Caco-2 (cell line): ENCODE measurements around the gene MOSPD3. TPM values are rescaled to one million over a fixed set of nuclear protein-coding genes. Genes with fewer than 3 reads are reported as not detected.
A peak's percentile ranks its signal among the peaks of the same experiment; 100 is the strongest.

Experiments used
- BruUV-seq: library from RNA; stranded (reverse); fragments of 400-500 nt; replicated peaks from 2 replicates; lab custom pipeline; 2021; lab: Mats Ljungman, UMichigan
- CTCF ChIA-PET: fragments of 300-600 bp; sonication (Branson Sonifier 250); formaldehyde crosslinking; loops from one replicate; lab custom pipeline; 2022; ENCODE audit warnings: antibody characterized with exemption; lab: Charles Lee
- POLR2A ChIA-PET: fragments of 300-600 bp; sonication (Branson Sonifier 250); formaldehyde crosslinking; loops from one replicate; lab custom pipeline; 2022; ENCODE audit warnings: antibody characterized with exemption; lab: Charles Lee
- DNase-seq, 2 experiments: peaks; one replicate each; pipeline versions ENCODE4 v3.0.0 to v3.0.0-alpha.2; 2020 to 2022
- H3K27me3 ChIP-seq: replicated peaks from 2 replicates; pipeline ENCODE4 v1.6.0; 2011; ENCODE audit warnings: low read length; ENCODE audit not compliant: control insufficient read depth, insufficient read depth
- H3K36me3 ChIP-seq: 2 replicates; pipeline ENCODE4 v1.5.1; 2011; ENCODE audit warnings: low read length; ENCODE audit not compliant: control insufficient read depth, insufficient read depth
- H3K4me1 ChIP-seq: fragments of 250-450 bp; sonication (Bioruptor Pico); 2 replicates; pipeline ENCODE4 v1.5.1; 2020; ENCODE audit warnings: mild to moderate bottlenecking
- H3K4me3 ChIP-seq: 2 replicates; pipeline ENCODE4 v1.5.1; 2011; ENCODE audit warnings: low read depth, mild to moderate bottlenecking, control low read depth, low read length
- H3K9me3 ChIP-seq: fragments of 250-450 bp; sonication (Bioruptor Pico); 2 replicates; pipeline ENCODE4 v1.5.1; 2020; ENCODE audit warnings: mild to moderate bottlenecking, moderate library complexity
- H3K27ac Mint-ChIP-seq: one replicate; pipeline ENCODE4 v1.8.0; 2022; ENCODE audit warnings: mixed read lengths; ENCODE audit not compliant: unreplicated experiment
- H3K27me3 Mint-ChIP-seq: one replicate; pipeline ENCODE4 v1.8.0; 2022; ENCODE audit warnings: mixed read lengths; ENCODE audit not compliant: insufficient read depth, unreplicated experiment
- H3K36me3 Mint-ChIP-seq: one replicate; pipeline ENCODE4 v1.8.0; 2022; ENCODE audit warnings: mild to moderate bottlenecking, mixed read lengths; ENCODE audit not compliant: insufficient read depth, unreplicated experiment
- H3K4me1 Mint-ChIP-seq: one replicate; pipeline ENCODE4 v1.8.0; 2022; ENCODE audit warnings: low read depth, mixed read lengths; ENCODE audit not compliant: unreplicated experiment
- H3K4me3 Mint-ChIP-seq: one replicate; pipeline ENCODE4 v1.8.0; 2022; ENCODE audit warnings: mild to moderate bottlenecking, moderate library complexity, mixed read lengths; ENCODE audit not compliant: unreplicated experiment
- H3K9me3 Mint-ChIP-seq: one replicate; pipeline ENCODE4 v1.8.0; 2022; ENCODE audit warnings: mixed read lengths; ENCODE audit not compliant: unreplicated experiment
- intact Hi-C: fragments of 100-400 bp; cut with micrococcal nuclease; formaldehyde crosslinking; loops from one replicate; pipeline ENCODE4 v1.10.0; 2022; ENCODE audit not compliant: unreplicated experiment
- total RNA-seq: library from RNA; stranded (reverse); gene quantifications from 2 replicates; pipeline ENCODE4 v1.2.3, GENCODE V29; 2022
- TF ChIP-seq, protein P1 (sequence below), 2 experiments: fragments of 200-600 bp in 1 of 2; IDR thresholded peaks; 1 replicate in 1 of 2; 2 replicates in 1 of 2; pipeline versions ENCODE4 v1.5.1 to v1.8.0; 2011 to 2022; ENCODE audit warnings: antibody characterized with exemption in 1 of 2, control low read depth in 1 of 2, inconsistent platforms in 1 of 2, low read depth in 1 of 2, low read length in 1 of 2, mild to moderate bottlenecking in 1 of 2, moderate library complexity in 1 of 2; ENCODE audit not compliant: insufficient read depth in 1 of 2, severe bottlenecking in 1 of 2, unreplicated experiment in 1 of 2

Gene MOSPD3
- total RNA-seq, 1 experiment from 2014 or later: 24.7 TPM

DNA sequence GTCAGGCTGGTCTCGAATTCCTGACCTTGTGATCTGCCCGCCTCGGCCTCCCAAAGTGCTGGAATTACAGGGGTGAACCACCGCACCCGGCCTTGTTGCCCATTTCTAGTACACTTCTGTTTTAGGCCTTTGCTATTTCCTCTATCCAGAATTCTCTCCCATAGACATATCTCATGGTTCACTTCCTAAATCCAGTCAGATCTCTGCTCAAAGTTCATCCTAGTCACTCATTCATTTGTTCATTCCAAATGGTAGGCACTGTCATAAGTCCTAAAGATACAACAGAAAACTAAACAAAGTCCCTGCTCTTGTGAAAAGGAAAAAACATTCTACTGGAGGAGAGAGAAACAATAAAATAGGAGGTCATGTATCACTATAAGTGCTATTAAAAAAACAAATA, 2.4 kb upstream of the MOSPD3 start:
- H3K4me1 ChIP-seq: peaks cover 10% of the 10 kb centered on the region; the same call in 1 of the 2 replicates
- no peak overlapping the region for H3K4me3 ChIP-seq
- TF ChIP-seq, protein P1, sequence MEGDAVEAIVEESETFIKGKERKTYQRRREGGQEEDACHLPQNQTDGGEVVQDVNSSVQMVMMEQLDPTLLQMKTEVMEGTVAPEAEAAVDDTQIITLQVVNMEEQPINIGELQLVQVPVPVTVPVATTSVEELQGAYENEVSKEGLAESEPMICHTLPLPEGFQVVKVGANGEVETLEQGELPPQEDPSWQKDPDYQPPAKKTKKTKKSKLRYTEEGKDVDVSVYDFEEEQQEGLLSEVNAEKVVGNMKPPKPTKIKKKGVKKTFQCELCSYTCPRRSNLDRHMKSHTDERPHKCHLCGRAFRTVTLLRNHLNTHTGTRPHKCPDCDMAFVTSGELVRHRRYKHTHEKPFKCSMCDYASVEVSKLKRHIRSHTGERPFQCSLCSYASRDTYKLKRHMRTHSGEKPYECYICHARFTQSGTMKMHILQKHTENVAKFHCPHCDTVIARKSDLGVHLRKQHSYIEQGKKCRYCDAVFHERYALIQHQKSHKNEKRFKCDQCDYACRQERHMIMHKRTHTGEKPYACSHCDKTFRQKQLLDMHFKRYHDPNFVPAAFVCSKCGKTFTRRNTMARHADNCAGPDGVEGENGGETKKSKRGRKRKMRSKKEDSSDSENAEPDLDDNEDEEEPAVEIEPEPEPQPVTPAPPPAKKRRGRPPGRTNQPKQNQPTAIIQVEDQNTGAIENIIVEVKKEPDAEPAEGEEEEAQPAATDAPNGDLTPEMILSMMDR (IDR thresholded peaks at IDR 0.05; ENCODE audit: insufficient read depth in 1 of 2, low read depth in 1 of 2, low read length in 1 of 2, severe bottlenecking in 1 of 2, unreplicated experiment in 1 of 2): no peak
- H3K9me3 ChIP-seq: no peaks in the 10 kb centered on the region
- Mint-ChIP-seq H3K4me1 (no peaks in the 10 kb centered on the region), H3K36me3 (peaks cover 30% of the 10 kb centered on the region), H3K27ac (no peak overlapping the region), H3K4me3 (peak overlapping the region; percentile 86), H3K9me3 (no peaks in the 10 kb centered on the region), H3K27me3 (no peaks in the 10 kb centered on the region)
- no peak for DNase-seq
- intact Hi-C loops: no loop called here
- BruUV-seq: no TSS peak
- no peaks in the 10 kb centered on the region for H3K27me3 ChIP-seq
- POLR2A ChIA-PET: no interaction called here
- no peaks in the 10 kb centered on the region for H3K36me3 ChIP-seq
- CTCF ChIA-PET: interaction anchor here (0.6 kb wide), 2 partner anchors 70 to 119 kb away, joined by 3 read pairs; no protein-coding TSS in a partner anchor

- no peaks in the 10 kb centered on the region for H3K9me3 ChIP-seq
- intact Hi-C loops: loop anchor here (1.0 kb wide), 3 partner anchors 27 to 60 kb away; partner anchors contain the start of genes FBXO24, GNB2 and LRCH4
- H3K36me3 ChIP-seq: no peaks in the 10 kb centered on the region
- Mint-ChIP-seq H3K36me3 (peaks cover 21% of the 10 kb centered on the region), H3K4me3 (peak overlapping the region; percentile 86), H3K27ac (peak overlapping the region; percentile 95), H3K27me3 (no peaks in the 10 kb centered on the region), H3K4me1 (no peaks in the 10 kb centered on the region), H3K9me3 (no peaks in the 10 kb centered on the region)
- POLR2A ChIA-PET: interaction anchor here (0.6 to 1.6 kb wide), 22 partner anchors 9 to 262 kb away, joined by 3 to 60 read pairs (median 4); partner anchors contain the start of genes AGFG2, EPHB4, FBXO24 and GIGYF1
- TSS peak; percentile 52 for BruUV-seq
- peak overlapping the region; percentile 50 for H3K4me3 ChIP-seq
- no peak for DNase-seq
- no peaks in the 10 kb centered on the region for H3K27me3 ChIP-seq
- TF ChIP-seq, protein P1 (IDR thresholded peaks at IDR 0.05; ENCODE audit: insufficient read depth in 1 of 2, low read depth in 1 of 2, low read length in 1 of 2, severe bottlenecking in 1 of 2, unreplicated experiment in 1 of 2): peak in 1 of 2 experiments; percentile 35
- peaks cover 10% of the 10 kb centered on the region; the same call in 1 of the 2 replicates for H3K4me1 ChIP-seq
- CTCF ChIA-PET: interaction anchor here (0.5 to 3.6 kb wide), 22 partner anchors 13 to 243 kb away, joined by 3 to 39 read pairs (median 4); partner anchors contain the start of genes EPHB4, FBXO24, GIGYF1 and GNB2
Measured at GRCh38 chr7:100612730-100613390, 520 bp downstream of the MOSPD3 start.

GRCh38 chr7:100613412-100614175, 1.3 kb downstream of the MOSPD3 start:
- Histone ChIP-seq H3K4me3 (no peak overlapping the region), H3K4me1 (peaks cover 10% of the 10 kb centered on the region; the same call in 1 of the 2 replicates), H3K9me3 (no peaks in the 10 kb centered on the region), H3K27me3 (no peaks in the 10 kb centered on the region), H3K36me3 (no peaks in the 10 kb centered on the region)
- Mint-ChIP-seq H3K36me3 (peaks cover 21% of the 10 kb centered on the region), H3K27me3 (no peaks in the 10 kb centered on the region), H3K27ac (no peak overlapping the region), H3K9me3 (no peaks in the 10 kb centered on the region), H3K4me3 (peak overlapping the region; percentile 86), H3K4me1 (no peaks in the 10 kb centered on the region)
- ChIA-PET POLR2A (interaction anchor here (0.9 kb wide), 1 partner anchor 60 kb away, joined by 3 read pairs; the partner anchor contains the start of gene GNB2), CTCF (interaction anchor here (0.7 to 3.6 kb wide), 6 partner anchors 16 to 92 kb away, joined by 3 to 39 read pairs (median 4); partner anchors contain the start of genes GIGYF1 and POP7)
- TF ChIP-seq, protein P1 (IDR thresholded peaks at IDR 0.05; ENCODE audit: insufficient read depth in 1 of 2, low read depth in 1 of 2, low read length in 1 of 2, severe bottlenecking in 1 of 2, unreplicated experiment in 1 of 2): no peak
- intact Hi-C loops: loop anchor here (1.0 kb wide), 1 partner anchor 37 kb away; no protein-coding TSS in a partner anchor
- no peak for DNase-seq
- BruUV-seq: no TSS peak
